Inflammatory macrophage treated with lipopolysaccharide for 1 hour (primary cell): ENCODE data around the gene USH1G.
"Not testable (repeated sequence)": the region's sequence is repeated elsewhere in the genome, so short reads cannot be mapped to it uniquely, and the experiment has no call there.

Experiments
- DNase-seq, 2 donors: peaks; one replicate each; pipeline ENCODE4 v3.0.0-alpha.2; 2020 to 2022

The USH1G gene

GRCh38 chr17:74925242-74925641 is 2.2 kb upstream of the USH1G start:
- DNase-seq = no peak

DNA sequence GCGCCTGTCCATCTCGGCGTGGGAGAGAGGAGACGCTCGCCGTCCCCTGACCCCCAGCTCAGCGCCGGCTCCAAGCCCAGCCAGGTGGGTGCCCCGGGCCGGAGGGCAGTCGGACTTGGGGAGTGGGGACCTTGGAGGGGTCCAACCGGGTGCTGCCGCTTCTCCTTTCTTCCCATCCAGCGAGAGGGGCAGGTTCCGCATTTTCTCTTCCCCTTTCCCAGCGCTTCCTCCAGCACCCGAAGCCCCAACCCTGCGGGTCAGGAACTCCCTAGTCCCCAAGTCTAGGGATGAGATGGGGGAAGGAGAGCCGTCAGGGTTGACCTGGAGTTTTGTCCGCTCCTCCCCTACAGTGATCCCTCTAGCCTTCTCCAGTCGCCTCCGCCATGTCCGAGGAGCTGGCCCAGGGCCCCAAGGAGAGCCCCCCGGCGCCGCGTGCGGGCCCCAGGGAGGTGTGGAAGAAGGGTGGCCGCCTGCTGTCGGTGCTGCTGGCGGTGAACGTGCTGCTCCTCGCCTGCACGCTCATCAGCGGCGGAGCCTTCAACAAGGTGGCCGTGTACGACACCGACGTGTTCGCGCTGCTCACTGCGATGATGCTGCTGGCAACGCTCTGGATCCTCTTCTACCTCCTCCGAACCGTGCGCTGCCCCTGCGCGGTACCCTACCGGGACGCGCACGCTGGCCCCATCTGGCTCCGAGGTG is 1.3 kb upstream of the USH1G start, which contains the start of gene OTOP2:
Gene OTOP2, plus strand, starts transcription at position 24 of the 699 bp plus-strand sequence. Its CDS starts 360 bp downstream, at position 384.
- DNase-seq = peak; percentile 62 to 81

DNA sequence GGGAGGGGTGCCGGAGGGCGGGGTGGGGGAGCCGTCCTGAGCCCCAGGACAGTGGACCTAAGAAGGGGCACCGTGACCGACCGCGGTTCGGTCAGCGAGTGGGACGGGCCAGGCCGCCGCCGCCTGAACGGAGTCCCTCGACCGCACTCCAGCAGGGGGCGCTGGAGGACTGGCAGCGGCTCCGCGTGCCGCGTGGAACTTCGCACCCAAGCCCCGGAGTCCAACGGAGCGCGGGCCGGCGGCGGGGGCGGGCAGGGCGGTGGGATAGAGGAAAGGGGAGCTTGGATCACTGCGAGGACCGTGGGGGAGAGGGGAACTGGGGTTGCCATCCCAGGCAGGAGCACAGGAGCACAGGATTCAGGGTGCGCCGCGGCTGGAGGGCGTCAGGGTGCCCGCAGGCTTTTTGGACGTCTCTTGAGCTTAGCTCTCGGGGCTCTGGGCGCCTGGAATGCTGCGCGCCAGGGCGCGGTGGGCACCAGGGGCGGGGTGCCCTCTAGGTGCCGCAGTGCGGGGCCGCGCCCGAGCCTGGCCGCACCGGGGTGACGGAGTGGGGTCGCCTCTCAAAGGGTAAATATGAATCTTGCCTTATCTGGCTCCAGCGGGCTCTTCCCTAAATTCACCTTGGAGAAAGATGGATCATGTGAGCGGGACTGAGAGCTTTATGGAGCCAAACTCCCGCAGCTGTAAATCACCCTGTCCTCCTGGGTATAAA is 639 bp upstream of the USH1G start:
- peak; percentile 32 to 81 for DNase-seq

GRCh38 chr17:74922172-74922571 is 883 bp downstream of the USH1G start:
- no peak for DNase-seq

GRCh38 chr17:74921769-74922168 is 1.3 kb downstream of the USH1G start:
- DNase-seq = no peak

- DNase-seq = no peak
Measured at GRCh38 chr17:74921026-74921681, 1.9 kb downstream of the USH1G start.

- no peak for DNase-seq
Measured at GRCh38 chr17:74920642-74921025, 2.4 kb downstream of the USH1G start.

GRCh38 chr17:74920306-74920620 is 2.8 kb downstream of the USH1G start:
- DNase-seq = no peak

DNA sequence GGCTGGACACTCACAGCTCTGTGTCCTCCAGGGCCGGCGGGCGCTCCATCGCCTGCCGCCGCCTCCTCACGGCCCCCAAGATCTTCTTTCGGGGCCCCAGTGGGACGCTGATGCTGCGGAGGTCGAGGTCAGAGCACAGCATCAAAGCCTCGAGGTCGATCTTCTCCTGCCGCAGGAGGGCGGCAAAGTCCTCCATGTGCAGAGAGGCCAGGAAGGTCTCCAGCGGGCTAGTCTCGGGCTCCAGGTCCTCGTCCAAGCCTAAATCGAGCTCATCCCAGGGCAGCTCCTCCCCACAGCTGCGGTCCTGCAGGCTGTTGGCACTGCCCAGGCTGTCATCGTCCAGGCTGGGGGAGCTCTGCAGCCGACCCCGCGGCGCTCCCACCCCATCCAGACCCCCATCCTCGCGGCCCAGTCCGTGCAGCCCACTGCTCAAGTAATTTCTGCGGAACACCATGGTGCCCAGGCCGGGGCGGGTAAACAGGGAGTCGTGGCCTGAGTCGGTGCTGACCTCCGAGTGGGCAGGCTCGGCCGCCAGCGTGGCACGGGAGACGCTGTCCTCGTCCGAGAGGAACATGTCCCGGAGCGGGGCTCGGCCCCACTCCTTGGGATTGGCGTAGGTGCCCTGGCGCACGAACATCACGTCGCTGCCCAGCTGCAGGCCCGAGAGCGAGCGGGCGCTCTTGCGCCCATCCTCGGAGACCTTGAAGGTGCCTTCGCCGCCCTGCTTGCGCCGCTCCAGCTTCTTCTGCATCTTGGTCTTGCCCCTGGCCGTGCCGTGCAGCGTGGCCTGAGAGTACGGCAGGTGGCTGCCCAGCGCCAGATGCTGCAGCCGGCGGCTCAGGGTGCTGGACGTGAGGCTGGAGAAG is 3.4 kb downstream of the USH1G start:
- no peak for DNase-seq

- no peak for DNase-seq
Measured at GRCh38 chr17:74918906-74919305, 4.1 kb downstream of the USH1G start.

GRCh38 chr17:74917430-74917829 is 5.6 kb downstream of the USH1G start:
- peak; percentile 23 to 48 for DNase-seq

GRCh38 chr17:74916851-74917199 is 6.2 kb downstream of the USH1G start:
- no peak for DNase-seq

DNA sequence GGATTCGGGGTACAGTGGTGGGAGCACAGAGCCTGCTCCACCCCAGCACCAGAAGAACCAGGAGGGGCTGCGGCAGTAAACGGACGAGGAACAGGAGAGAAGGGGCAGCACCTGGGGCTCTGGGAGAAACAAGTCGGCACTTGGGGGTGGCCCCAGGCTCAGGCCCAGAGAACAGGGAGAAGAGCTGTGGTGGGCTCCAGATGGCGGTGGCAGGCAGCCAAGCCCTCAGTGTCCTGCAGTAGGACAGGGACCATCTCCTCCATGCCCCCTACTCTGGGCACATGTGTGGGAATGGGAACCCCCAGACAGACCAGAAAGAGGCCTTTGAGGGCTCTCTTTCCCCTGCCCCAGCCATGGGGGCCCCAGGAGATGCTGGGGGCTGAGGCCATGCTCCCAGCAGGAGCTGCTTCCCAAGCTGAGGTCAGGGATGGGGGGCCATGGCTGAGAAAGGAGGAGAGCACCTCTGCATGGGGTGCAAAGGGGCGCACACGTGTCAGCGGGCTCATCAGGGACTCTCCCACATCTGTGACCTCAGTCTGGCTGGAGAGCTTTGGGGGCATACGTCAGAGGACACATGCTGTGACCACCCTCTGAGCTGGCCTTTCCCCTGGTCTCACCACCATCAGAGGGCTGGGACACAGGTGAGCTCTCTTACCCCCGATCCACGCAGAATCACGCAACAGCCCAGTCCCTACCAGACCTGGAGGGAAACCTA is 6.8 kb downstream of the USH1G start:
- DNase-seq = no peak

DNA sequence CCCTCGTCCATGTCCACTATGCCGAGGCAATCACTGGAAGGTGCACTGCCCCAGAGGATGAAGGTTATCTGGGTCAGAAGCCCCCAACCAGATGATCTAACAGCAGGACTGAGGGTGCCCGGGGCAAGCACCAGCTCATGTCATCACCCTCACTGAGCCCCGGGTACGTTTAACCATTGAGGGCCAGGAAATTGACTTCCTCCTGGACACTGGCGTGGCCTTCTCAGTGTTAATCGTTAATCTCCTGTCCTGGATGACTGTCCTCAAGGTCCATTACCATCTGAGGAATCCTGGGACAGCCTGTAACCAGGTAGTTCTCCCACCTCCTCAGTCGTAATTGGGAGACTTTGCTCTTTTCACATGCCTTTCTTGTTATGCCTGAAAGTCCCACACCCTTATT is 11.6 kb downstream of the USH1G start:
- not testable (repeated sequence) for DNase-seq

GRCh38 chr17:74909097-74909496 is 14.0 kb downstream of the USH1G start:
- DNase-seq = not testable (repeated sequence)

- no peak for DNase-seq
Measured at GRCh38 chr17:74907012-74907411, 16.0 kb downstream of the USH1G start.

GRCh38 chr17:74906214-74906793 is 16.8 kb downstream of the USH1G start:
- DNase-seq = not testable (repeated sequence)

- DNase-seq = no peak
Measured at GRCh38 chr17:74904687-74905409, 18.2 kb downstream of the USH1G start.

DNA sequence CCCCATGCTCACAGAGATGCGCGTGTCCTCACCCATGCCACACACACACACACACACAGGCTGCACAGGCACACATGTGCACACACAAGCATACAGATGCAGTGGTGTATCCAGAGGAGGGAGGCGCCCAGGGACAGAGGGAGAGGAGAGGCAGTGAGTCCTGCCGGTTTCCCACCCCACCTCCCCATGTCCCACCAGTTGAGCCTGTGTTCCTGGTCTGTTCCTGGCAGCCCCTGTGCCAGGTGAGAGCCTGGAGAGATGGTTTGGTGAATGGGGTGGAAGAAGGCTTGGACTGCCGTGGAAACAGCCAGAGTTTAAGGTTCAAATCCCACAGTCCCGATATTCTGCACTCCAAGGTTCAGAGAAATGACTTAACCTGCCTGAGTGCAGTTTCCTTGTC is 19.4 kb downstream of the USH1G start:
- DNase-seq = no peak

DNA sequence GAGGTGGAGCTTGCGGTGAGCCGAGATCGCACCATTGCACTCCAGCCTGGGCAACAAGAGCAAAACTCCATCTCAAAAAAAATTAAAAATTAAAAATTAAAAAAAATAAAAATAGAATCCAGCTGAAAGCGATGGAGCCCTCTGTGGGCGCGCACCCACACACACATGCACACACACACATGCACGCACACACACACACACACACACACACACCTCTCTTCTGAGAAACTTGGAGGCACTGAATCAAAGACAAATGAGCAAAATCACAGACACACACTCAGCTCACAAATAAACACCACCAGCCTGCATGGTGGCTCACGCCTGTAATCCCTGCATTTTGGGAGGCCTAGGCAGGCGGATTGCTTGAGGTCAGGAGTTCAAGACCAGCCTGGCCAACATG is 20.0 kb downstream of the USH1G start:
- DNase-seq = no peak

DNA sequence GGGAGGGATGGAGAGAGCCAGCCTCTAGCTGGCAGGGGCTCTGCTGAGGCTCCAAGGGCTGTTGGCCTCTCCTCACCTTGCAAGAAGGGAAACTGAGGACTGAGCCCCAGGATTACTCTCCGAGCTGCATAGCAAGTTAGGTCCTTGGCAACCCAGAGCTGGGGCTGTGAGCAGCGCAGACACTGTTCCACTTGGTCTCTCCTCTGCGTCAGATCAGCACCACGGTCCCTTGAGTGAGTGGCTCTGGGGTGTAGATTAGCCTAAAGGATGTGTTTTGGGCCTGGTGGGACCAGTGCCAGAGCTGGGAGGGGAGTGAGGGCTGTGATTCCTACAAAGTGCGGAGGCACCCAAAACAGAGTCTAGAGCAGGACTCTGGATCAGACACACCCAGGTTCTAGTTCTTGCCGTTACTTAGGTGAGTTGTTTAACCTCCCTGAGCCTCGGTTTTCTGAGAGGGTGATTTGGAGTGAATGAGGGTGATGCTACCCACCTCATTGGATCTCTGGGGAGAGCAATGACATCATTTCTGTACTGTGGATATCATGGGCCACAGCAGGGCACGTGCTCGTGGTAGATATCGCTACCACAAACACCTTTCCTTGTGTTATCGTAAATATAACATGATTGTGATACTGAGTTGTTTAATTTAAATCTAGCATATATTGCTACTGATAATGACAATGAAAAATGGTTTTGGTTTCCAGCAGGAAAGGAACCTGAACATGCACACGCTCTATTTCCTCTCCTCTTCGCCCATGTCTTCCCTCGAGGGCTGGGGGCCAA is 21.5 kb downstream of the USH1G start:
- no peak for DNase-seq
